HFFc6 (cell line): ENCODE data around the gene DNAJB4. TPM values are rescaled to one million over a fixed set of nuclear protein-coding genes. Genes with fewer than 3 reads are reported as not detected.
A peak's percentile ranks its signal among the peaks of the same experiment; 100 is the strongest.
"Not testable (repeated sequence)": the region's sequence is repeated elsewhere in the genome, so short reads cannot be mapped to it uniquely, and the experiment has no call there.

Experiments used
- DNase-seq: peaks from one replicate; pipeline ENCODE4 v3.0.0-alpha.2; 2018
- H3K27ac Mint-ChIP-seq: 2 replicates; pipeline ENCODE4 v1.8.0; 2020; ENCODE audit warnings: mild to moderate bottlenecking, mixed read lengths
- H3K27me3 Mint-ChIP-seq: 2 replicates; pipeline ENCODE4 v1.8.0; 2021; ENCODE audit warnings: mild to moderate bottlenecking, moderate library complexity, mixed read lengths; ENCODE audit not compliant: insufficient read depth
- H3K36me3 Mint-ChIP-seq: 2 replicates; pipeline ENCODE4 v1.8.0; 2021; ENCODE audit warnings: low read depth, mixed read lengths
- H3K4me1 Mint-ChIP-seq: 2 replicates; pipeline ENCODE4 v1.8.0; 2020; ENCODE audit warnings: low read depth, mixed read lengths
- H3K4me3 Mint-ChIP-seq: 2 replicates; pipeline ENCODE4 v1.8.0; 2020; ENCODE audit warnings: mild to moderate bottlenecking, moderate library complexity, mixed read lengths
- H3K9me3 Mint-ChIP-seq: 2 replicates; pipeline ENCODE4 v1.8.0; 2020; ENCODE audit warnings: mild to moderate bottlenecking, mixed read lengths
- total RNA-seq, 6 experiments: library from RNA; stranded (reverse); fragmentation: NEBNext Ultra II Directional; extraction: Animal tissue kit (Norgen Biotek cat#: 25700); gene quantifications; 2 replicates in 1 of 6; 3 replicates in 5 of 6; pipeline ENCODE4 v1.2.3, GENCODE V29; 2021
- TF ChIP-seq, protein P1 (sequence below): fragments of 200-600 bp; sonication (generic); IDR thresholded peaks from 2 replicates; pipeline ENCODE4 v1.5.0; 2021; ENCODE audit warnings: antibody characterized with exemption, mild to moderate bottlenecking

The DNAJB4 gene
- total RNA-seq, 6 experiments from 2014 or later = 89.6 to 245 (median 99.0) TPM

DNA sequence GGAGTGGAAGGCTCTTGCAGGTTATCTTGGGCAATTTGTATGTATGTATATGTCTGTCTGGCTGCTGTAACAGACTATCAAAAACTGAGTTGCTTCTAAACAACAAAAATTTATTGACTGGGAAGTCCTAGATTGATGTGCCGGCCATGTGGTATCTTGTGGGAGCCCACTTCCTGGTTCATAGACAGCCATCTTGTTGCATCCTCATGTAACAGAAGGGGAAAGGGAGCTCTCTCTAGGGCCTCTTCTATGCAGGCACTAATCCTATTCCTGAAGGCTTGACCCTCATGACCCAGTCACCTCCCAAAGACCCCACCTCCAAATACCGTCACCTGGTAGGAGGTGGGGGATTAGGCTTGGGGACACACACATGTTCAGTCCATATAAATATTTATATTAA is 50.2 kb downstream of the DNAJB4 start:
- no peak for DNase-seq
- TF ChIP-seq, protein P1, sequence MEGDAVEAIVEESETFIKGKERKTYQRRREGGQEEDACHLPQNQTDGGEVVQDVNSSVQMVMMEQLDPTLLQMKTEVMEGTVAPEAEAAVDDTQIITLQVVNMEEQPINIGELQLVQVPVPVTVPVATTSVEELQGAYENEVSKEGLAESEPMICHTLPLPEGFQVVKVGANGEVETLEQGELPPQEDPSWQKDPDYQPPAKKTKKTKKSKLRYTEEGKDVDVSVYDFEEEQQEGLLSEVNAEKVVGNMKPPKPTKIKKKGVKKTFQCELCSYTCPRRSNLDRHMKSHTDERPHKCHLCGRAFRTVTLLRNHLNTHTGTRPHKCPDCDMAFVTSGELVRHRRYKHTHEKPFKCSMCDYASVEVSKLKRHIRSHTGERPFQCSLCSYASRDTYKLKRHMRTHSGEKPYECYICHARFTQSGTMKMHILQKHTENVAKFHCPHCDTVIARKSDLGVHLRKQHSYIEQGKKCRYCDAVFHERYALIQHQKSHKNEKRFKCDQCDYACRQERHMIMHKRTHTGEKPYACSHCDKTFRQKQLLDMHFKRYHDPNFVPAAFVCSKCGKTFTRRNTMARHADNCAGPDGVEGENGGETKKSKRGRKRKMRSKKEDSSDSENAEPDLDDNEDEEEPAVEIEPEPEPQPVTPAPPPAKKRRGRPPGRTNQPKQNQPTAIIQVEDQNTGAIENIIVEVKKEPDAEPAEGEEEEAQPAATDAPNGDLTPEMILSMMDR = no peak
- H3K4me1 Mint-ChIP-seq = no peaks in the 10 kb centered on the region
- no peak overlapping the region for H3K27ac Mint-ChIP-seq
- no peaks in the 10 kb centered on the region for H3K9me3 Mint-ChIP-seq
- no peaks in the 10 kb centered on the region for H3K36me3 Mint-ChIP-seq
- H3K27me3 Mint-ChIP-seq = no peaks in the 10 kb centered on the region; the same call in 1 of the 2 replicates
- no peak overlapping the region for H3K4me3 Mint-ChIP-seq

DNA sequence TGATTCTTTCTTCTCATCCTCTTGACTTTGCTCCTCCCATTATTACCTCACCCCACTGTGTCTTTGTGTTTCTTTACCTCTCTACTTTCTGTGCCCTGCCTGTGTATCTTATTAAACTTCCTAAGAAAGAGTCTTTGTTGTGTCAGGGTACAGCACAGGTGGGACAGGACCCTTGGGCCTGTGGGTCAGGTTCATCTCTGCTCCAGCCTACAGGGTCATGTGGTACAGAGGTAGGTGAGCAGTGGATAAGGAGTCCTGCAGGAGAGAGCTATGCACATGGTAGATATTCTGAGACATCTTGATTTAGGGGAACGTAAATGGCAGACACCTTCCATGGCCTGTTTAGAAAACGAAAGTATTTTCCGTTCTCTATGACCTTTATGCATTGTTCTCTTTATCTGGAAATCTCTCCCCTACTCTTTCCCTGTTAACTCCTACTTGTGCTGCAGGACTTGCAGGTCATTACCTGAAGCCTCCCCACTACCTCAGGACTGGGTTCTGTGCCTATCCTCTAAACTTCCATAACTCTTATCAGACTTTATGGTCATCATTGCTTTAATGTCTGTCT is 50.9 kb downstream of the DNAJB4 start:
- H3K36me3 Mint-ChIP-seq = no peaks in the 10 kb centered on the region
- H3K9me3 Mint-ChIP-seq = no peaks in the 10 kb centered on the region
- no peaks in the 10 kb centered on the region; the same call in 1 of the 2 replicates for H3K27me3 Mint-ChIP-seq
- H3K4me3 Mint-ChIP-seq = no peak overlapping the region
- H3K4me1 Mint-ChIP-seq = no peaks in the 10 kb centered on the region; the same call in 1 of the 2 replicates
- DNase-seq = no peak
- H3K27ac Mint-ChIP-seq = no peak overlapping the region
- TF ChIP-seq, protein P1 = no peak

- Mint-ChIP-seq H3K4me1 (peaks cover 16% of the 10 kb centered on the region), H3K36me3 (no peaks in the 10 kb centered on the region), H3K4me3 (no peak overlapping the region), H3K9me3 (no peaks in the 10 kb centered on the region), H3K27ac (no peak overlapping the region), H3K27me3 (no peaks in the 10 kb centered on the region; the same call in 1 of the 2 replicates)
- TF ChIP-seq, protein P1 = no peak
- DNase-seq = no peak
These were observed 53.9 kb downstream of the DNAJB4 start for GRCh38 chr1:78058670-78059069.

- peak overlapping the region; percentile 94 for H3K27ac Mint-ChIP-seq
- no peaks in the 10 kb centered on the region for H3K36me3 Mint-ChIP-seq
- DNase-seq = no peak
- TF ChIP-seq, protein P1 = peak; percentile 42
- no peaks in the 10 kb centered on the region for H3K9me3 Mint-ChIP-seq
- H3K4me1 Mint-ChIP-seq = peaks cover 16% of the 10 kb centered on the region
- no peaks in the 10 kb centered on the region for H3K27me3 Mint-ChIP-seq
- H3K4me3 Mint-ChIP-seq = no peak overlapping the region
These were observed 56.3 kb downstream of the DNAJB4 start for GRCh38 chr1:78060857-78061563.

DNA sequence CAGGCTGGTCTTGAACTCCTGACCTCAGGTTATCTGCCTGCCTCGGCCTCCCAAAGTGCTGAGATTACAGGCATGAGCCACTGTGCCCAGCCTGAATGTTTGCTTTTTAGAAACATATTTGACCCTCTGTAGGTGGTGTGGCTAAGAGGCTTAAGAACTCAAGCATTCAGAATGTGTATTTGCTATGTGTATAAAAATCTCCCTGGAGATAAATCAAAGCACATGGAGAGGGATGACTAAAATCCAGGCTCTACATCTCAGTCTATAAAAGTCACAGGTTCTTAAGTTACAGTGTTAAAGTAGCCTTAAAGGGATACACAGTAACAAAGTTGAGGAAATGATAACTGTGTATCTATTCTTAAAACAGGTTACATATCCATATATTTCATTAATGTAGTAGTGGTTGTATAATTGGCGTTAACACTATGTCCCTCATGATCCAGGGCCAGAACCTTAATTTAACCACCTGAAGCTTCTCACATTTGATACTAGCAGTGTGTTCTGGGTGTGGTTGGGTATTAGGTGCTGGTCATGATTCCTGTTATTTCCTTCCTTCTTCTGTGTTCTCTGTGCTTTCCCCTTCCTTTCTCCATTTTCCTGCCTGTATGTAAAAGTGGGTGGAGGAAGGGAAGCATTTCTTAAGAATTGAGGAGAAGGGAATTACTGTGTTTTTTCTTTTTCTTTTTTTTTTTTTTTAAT is 57.2 kb downstream of the DNAJB4 start:
- Mint-ChIP-seq H3K27ac (peak overlapping the region; percentile 94), H3K4me1 (peaks cover 16% of the 10 kb centered on the region), H3K36me3 (no peaks in the 10 kb centered on the region), H3K27me3 (no peaks in the 10 kb centered on the region), H3K4me3 (no peak overlapping the region), H3K9me3 (no peaks in the 10 kb centered on the region)
- TF ChIP-seq, protein P1 = no peak
- peak; percentile 93 for DNase-seq

DNA sequence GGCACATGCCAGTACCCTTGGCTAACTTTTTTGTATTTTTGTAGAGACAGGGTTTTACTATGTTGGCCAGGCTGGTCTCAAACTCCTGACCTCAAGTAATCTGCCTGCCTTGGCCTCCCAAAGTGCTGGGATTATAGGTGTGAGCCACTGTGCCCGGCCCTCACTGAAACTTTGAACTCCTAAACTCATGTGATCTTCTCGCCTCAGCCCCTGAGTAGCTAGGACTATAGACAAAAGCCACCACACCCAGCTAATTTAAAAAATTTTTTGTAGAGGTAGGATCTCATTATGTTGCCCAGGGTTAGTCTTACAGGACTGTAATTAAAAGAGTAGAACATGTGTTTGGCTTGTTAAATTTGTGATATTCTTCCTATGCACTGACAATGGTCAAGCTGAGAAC is 60.1 kb downstream of the DNAJB4 start:
- H3K27ac Mint-ChIP-seq, DNase-seq, H3K9me3 Mint-ChIP-seq, H3K4me3 Mint-ChIP-seq, H3K36me3 Mint-ChIP-seq, H3K27me3 Mint-ChIP-seq: not testable (repeated sequence)
- H3K4me1 Mint-ChIP-seq = peaks cover 34% of the 10 kb centered on the region
